Gastrocnemius medialis (tissue), 4 donors: ENCODE measurements around the gene ADGRD2.

Experiments used
- POLR2A ChIP-seq, 2 donors: fragments of 450-650 bp; IDR thresholded peaks; one replicate each; pipeline ENCODE4 v1.6.1; 2017; ENCODE audit warnings: antibody characterized with exemption in 2 of 2, mild to moderate bottlenecking in 2 of 2, moderate library complexity in 2 of 2
- TF ChIP-seq, protein P1 (sequence below), 5 experiments: fragments of 450-650 bp in 3 of 5; fragments of 200-600 bp in 2 of 5; sonication (generic) in 2 of 5; IDR thresholded peaks in 4 of 5; conservative IDR thresholded peaks in 1 of 5; 1 replicate in 4 of 5; 2 replicates in 1 of 5; pipeline ENCODE4 v1.5.1; 2016 to 2019; ENCODE audit warnings: antibody characterized with exemption in 5 of 5, mild to moderate bottlenecking in 3 of 5, moderate library complexity in 3 of 5

DNA sequence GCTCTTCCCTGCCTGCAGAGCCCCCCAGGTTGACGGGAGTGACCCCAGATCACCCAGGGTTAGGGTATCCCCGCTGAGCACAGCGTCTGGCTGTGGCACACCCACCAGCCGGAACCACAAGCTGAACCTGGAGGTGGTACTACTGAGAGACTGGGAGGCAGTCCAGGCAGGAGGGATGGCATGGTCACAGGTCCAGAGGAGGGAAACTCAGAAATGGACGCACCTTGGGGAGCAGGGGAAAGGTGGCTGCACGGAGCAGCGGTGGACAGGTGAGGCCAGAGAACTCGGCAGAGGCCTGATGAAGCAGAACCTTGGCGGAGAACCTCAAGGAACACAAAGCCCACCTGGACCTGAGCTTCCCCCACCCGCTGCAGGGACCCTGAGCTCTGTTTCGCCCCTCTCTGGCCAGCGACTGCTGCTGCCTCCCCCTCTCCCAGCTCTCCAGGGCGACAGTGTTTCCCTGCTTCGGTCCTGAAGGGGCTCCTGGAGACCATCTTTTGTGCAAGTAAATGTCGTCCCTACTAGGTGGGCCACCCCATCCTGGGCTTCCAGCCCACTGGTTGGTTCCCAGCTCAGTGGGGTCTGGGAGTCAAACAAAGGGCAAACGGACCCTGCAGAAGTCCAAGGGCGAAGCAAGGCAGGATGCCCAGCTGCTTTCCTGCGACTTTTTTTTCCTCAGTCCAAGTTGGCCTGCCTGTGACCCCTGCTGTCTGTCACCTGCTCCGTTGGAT is 845 bp downstream of the ADGRD2 start:
- TF ChIP-seq, protein P1, sequence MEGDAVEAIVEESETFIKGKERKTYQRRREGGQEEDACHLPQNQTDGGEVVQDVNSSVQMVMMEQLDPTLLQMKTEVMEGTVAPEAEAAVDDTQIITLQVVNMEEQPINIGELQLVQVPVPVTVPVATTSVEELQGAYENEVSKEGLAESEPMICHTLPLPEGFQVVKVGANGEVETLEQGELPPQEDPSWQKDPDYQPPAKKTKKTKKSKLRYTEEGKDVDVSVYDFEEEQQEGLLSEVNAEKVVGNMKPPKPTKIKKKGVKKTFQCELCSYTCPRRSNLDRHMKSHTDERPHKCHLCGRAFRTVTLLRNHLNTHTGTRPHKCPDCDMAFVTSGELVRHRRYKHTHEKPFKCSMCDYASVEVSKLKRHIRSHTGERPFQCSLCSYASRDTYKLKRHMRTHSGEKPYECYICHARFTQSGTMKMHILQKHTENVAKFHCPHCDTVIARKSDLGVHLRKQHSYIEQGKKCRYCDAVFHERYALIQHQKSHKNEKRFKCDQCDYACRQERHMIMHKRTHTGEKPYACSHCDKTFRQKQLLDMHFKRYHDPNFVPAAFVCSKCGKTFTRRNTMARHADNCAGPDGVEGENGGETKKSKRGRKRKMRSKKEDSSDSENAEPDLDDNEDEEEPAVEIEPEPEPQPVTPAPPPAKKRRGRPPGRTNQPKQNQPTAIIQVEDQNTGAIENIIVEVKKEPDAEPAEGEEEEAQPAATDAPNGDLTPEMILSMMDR (IDR thresholded peaks at IDR 0.05 in 4 of 5, conservative IDR thresholded peaks at IDR 0.05 in 1 of 5), result no peak
- no peak for TF ChIP-seq POLR2A (IDR thresholded peaks at IDR 0.05)
